GM12875 (cell line): Measurements from ENCODE around the gene MYO1D.

ENCODE experiments used
- H3K4me3 ChIP-seq: one replicate; pipeline ENCODE4 v1.5.1; 2011; ENCODE audit warnings: low read depth, low read length, control low read depth
- CTCF ChIP-seq: IDR thresholded peaks from 2 replicates; pipeline ENCODE4 v1.5.1; 2011; ENCODE audit warnings: low read depth, mild to moderate bottlenecking, control low read depth, inconsistent platforms, low read length, moderate library complexity, borderline replicate concordance; ENCODE audit not compliant: insufficient read depth

Gene MYO1D

GRCh38 chr17:32831627-32832243 is 45.2 kb downstream of the MYO1D start:
- no peak for TF ChIP-seq CTCF
- H3K4me3 ChIP-seq, result no peak overlapping the region

DNA sequence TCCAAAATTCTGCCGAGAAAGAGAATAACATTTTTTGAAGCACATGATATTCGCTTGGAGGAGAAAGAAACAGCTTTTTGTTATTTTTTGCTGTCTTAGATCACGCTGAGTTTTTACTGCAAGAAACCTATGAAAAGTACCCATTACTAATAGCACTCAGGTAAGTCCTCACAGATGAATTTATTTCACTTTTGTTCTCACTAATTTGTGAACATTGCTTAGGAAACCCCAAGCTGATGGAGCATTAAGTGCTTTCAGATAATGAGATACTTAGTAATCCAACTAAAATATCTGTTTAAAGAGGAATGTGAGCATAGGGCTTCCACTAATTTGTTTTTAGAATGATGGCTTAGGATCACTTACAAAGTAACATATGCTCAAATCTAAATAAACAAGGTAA is 45.7 kb downstream of the MYO1D start:
- H3K4me3 ChIP-seq, result no peak overlapping the region
- no peak for TF ChIP-seq CTCF

- H3K4me3 ChIP-seq, result no peak overlapping the region
- no peak for TF ChIP-seq CTCF
Observed at GRCh38 chr17:32828822-32829221, 48.1 kb downstream of the MYO1D start.

- no peak overlapping the region for H3K4me3 ChIP-seq
- TF ChIP-seq CTCF, result no peak
Observed at GRCh38 chr17:32827227-32827626, 49.7 kb downstream of the MYO1D start.

GRCh38 chr17:32826076-32826475 is 50.8 kb downstream of the MYO1D start:
- no peak overlapping the region for H3K4me3 ChIP-seq
- TF ChIP-seq CTCF, result no peak

GRCh38 chr17:32824334-32824733 is 52.6 kb downstream of the MYO1D start:
- no peak overlapping the region for H3K4me3 ChIP-seq
- no peak for TF ChIP-seq CTCF

- TF ChIP-seq CTCF, result no peak
- H3K4me3 ChIP-seq, result peak overlapping the region; percentile 53
Observed at GRCh38 chr17:32822996-32823395, 53.9 kb downstream of the MYO1D start.

- H3K4me3 ChIP-seq, result peak overlapping the region; percentile 53
Observed at GRCh38 chr17:32821987-32822934, 54.7 kb downstream of the MYO1D start.
